Stimulated activated CD4-positive, alpha-beta T cell treated with anti-CD3 and anti-CD28 coated beads, Interleukin-15, amount 100 ng/mL, for 48 hours (primary cell): Measurements from ENCODE around the gene PCBP3.

ENCODE experiments used
- DNase-seq, 2 donors: peaks; one replicate each; pipeline ENCODE4 v3.0.0-alpha.2; 2020; ENCODE audit warnings: low read depth in 2 of 2

PCBP3 gene

GRCh38 chr21:45930231-45930760 is 286.8 kb downstream of the PCBP3 start:
- DNase-seq = no peak

GRCh38 chr21:45930792-45931191 is 287.3 kb downstream of the PCBP3 start:
- no peak for DNase-seq

- no peak for DNase-seq
These were observed 288.0 kb downstream of the PCBP3 start for GRCh38 chr21:45931397-45931969.

GRCh38 chr21:45932922-45933502 is 289.5 kb downstream of the PCBP3 start:
- no peak for DNase-seq

GRCh38 chr21:45934085-45934484 is 290.6 kb downstream of the PCBP3 start:
- no peak for DNase-seq

GRCh38 chr21:45934554-45934953 is 291.0 kb downstream of the PCBP3 start:
- DNase-seq = no peak

- DNase-seq = no peak
These were observed 292.1 kb downstream of the PCBP3 start for GRCh38 chr21:45935628-45936027.

GRCh38 chr21:45937721-45938452 is 294.4 kb downstream of the PCBP3 start:
- no peak for DNase-seq

GRCh38 chr21:45938453-45938755 is 294.9 kb downstream of the PCBP3 start:
- no peak for DNase-seq

- no peak for DNase-seq
These were observed 295.4 kb downstream of the PCBP3 start for GRCh38 chr21:45938811-45939520.

GRCh38 chr21:45939521-45940045 is 296.1 kb downstream of the PCBP3 start:
- DNase-seq = no peak

GRCh38 chr21:45940091-45940490 is 296.6 kb downstream of the PCBP3 start:
- DNase-seq = no peak

GRCh38 chr21:45940621-45941337 is 297.3 kb downstream of the PCBP3 start:
- no peak for DNase-seq

GRCh38 chr21:45941338-45941710 is 297.8 kb downstream of the PCBP3 start:
- no peak for DNase-seq

GRCh38 chr21:45941717-45942546 is 298.4 kb downstream of the PCBP3 start:
- no peak for DNase-seq

GRCh38 chr21:45942755-45943629 is 299.5 kb downstream of the PCBP3 start:
- no peak for DNase-seq

GRCh38 chr21:45943630-45944540 is 300.4 kb downstream of the PCBP3 start:
- DNase-seq = no peak

GRCh38 chr21:45944601-45945000 is 301.1 kb downstream of the PCBP3 start:
- no peak for DNase-seq
